ENCODE data around the gene HELQ. TPM values are rescaled to one million over a fixed set of nuclear protein-coding genes. Genes with fewer than 3 reads are reported as not detected.

The HELQ gene
- total RNA-seq, 1 donor from 2014 or later, result 15.7 TPM

DNA sequence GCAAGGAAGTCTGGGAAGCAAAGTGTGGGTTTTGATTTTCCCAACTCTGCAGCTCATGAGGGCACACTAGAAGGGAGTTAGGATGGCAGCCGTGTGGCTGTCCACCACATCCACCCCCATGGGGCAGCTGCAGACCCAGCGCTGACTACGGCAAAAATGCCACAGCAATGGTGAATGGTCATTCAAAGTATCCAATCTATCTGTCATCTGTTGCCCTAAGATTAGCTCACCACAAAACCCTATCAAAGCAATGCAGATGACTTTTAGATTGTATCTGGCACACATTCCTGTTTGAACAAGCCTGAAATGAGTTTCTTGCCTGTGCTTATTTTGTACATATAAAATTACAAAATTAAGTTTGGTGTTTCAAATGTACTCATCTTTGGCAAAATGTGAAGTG is 91.3 kb downstream of the HELQ start:
- peaks cover 14% of the 10 kb centered on the region for H3K4me1 Mint-ChIP-seq
- H3K9me3 Mint-ChIP-seq, result no peaks in the 10 kb centered on the region
- no peak overlapping the region for H3K27ac Mint-ChIP-seq (ENCODE audit: unreplicated experiment)
- no peaks in the 10 kb centered on the region for H3K27me3 Mint-ChIP-seq (ENCODE audit: low read depth)
- H3K4me3 Mint-ChIP-seq, result no peak overlapping the region
- no peaks in the 10 kb centered on the region for H3K36me3 Mint-ChIP-seq (ENCODE audit: low read depth)
- no peak for DNase-seq (ENCODE audit: low read depth, low spot score)
- TF ChIP-seq, protein P1, sequence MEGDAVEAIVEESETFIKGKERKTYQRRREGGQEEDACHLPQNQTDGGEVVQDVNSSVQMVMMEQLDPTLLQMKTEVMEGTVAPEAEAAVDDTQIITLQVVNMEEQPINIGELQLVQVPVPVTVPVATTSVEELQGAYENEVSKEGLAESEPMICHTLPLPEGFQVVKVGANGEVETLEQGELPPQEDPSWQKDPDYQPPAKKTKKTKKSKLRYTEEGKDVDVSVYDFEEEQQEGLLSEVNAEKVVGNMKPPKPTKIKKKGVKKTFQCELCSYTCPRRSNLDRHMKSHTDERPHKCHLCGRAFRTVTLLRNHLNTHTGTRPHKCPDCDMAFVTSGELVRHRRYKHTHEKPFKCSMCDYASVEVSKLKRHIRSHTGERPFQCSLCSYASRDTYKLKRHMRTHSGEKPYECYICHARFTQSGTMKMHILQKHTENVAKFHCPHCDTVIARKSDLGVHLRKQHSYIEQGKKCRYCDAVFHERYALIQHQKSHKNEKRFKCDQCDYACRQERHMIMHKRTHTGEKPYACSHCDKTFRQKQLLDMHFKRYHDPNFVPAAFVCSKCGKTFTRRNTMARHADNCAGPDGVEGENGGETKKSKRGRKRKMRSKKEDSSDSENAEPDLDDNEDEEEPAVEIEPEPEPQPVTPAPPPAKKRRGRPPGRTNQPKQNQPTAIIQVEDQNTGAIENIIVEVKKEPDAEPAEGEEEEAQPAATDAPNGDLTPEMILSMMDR (conservative IDR thresholded peaks at IDR 0.05), result no peak

DNA sequence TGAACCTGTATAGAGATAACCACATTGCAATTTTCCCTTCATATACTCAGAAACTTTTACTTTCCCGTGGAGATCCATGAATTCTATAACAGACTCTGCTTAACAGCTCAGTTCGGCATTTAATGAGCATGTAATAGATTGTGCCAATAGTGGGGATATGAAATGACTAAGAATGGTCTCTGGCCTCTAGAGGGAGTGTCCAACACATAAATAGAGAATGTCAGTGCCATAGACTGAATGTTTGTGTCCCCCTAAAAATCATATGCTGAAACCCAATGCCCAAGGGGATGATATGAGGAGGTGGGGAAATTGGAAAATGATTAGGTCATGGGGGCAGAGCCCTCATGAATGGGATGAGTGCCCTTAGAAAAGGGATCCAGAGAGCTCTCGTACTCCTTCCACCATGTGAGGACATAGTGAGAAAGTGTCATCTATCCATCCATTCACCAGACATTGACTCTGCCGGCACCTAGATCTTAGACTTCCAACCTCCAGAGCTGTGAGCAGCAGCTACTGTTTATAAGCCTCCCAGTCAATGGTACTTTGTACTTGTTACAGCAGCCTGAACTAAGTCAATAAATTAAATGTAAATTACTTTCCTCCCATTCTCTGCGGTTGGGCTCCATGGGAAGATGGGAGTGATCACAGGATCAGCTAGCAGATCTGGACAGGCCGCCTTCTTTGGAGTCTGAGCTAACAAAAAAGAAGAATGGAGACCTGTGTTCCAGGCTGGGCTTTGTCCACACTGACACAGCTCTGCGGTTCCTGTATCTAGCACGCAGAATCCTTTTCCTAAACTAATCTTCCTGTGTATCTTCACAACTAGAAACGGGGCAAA is 92.9 kb downstream of the HELQ start:
- Mint-ChIP-seq H3K9me3 (no peaks in the 10 kb centered on the region), H3K27me3 (ENCODE audit: low read depth) (no peaks in the 10 kb centered on the region), H3K4me1 (peaks cover 14% of the 10 kb centered on the region), H3K4me3 (no peak overlapping the region), H3K36me3 (ENCODE audit: low read depth) (no peaks in the 10 kb centered on the region), H3K27ac (ENCODE audit: unreplicated experiment) (no peak overlapping the region)
- TF ChIP-seq, protein P1 (conservative IDR thresholded peaks at IDR 0.05), result peak; percentile 50
- no peak for DNase-seq (ENCODE audit: low read depth, low spot score)

DNA sequence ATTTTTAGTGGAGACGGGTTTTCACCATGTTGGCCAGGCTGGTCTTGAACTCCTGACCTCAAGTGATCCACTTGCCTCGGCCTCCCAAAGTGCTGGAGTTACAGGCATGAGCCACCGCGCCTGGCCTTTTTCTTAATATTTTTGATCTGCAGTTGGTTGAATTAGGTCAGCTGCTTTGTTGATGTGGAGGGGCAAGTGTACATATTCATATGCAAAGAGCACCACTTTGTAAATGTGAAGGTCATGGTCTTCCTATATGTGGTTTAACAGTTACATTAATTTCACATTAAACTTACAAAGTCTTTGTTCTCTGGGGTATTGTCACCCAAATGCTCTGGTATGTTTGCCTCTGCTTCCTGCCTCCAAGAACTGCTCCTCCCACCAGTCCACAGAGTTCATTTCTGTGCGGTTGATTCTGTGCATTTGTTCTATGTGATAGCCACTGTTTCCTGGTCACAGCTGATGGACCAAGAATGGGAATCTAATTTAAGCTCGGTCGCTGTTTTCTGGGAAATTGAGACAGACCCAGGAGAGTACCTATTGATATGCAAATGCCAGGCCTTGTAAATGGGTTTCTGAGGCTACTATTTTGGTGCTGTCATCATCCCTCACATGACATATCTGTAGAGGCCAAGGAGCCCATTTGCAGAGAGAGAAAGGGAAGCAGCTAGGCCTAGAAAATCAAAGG is 94.1 kb downstream of the HELQ start:
- Mint-ChIP-seq H3K4me1 (peaks cover 14% of the 10 kb centered on the region), H3K4me3 (no peak overlapping the region), H3K9me3 (peaks cover under 1% of the 10 kb centered on the region), H3K36me3 (ENCODE audit: low read depth) (no peaks in the 10 kb centered on the region), H3K27ac (ENCODE audit: unreplicated experiment) (peak overlapping the region; percentile 23), H3K27me3 (ENCODE audit: low read depth) (no peaks in the 10 kb centered on the region)
- TF ChIP-seq, protein P1 (conservative IDR thresholded peaks at IDR 0.05), result no peak
- DNase-seq (ENCODE audit: low read depth, low spot score), result no peak

DNA sequence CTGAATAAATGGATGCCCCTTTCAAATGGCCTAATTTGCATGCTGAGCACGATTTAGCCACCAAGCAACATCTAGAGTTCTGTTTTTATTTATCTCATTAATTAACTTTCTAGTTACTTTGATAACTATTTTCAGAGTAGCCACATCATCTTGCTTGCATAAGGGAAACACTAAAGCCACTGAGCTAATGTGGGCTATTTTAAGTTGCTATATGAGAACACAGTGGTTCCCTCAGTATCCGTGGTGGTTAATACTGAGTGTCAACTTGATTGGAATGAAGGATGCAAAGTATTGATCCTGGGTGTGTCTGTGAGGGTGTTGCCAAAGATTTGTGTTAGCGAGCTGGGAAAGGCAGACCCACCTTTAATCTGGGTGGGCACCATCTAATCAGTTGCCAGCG is 95.6 kb downstream of the HELQ start:
- no peak for DNase-seq (ENCODE audit: low read depth, low spot score)
- H3K36me3 Mint-ChIP-seq (ENCODE audit: low read depth), result no peaks in the 10 kb centered on the region
- peaks cover 14% of the 10 kb centered on the region for H3K4me1 Mint-ChIP-seq
- no peaks in the 10 kb centered on the region for H3K27me3 Mint-ChIP-seq (ENCODE audit: low read depth)
- H3K9me3 Mint-ChIP-seq, result peaks cover 2% of the 10 kb centered on the region
- H3K27ac Mint-ChIP-seq (ENCODE audit: unreplicated experiment), result no peak overlapping the region
- TF ChIP-seq, protein P1 (conservative IDR thresholded peaks at IDR 0.05), result no peak
- H3K4me3 Mint-ChIP-seq, result no peak overlapping the region

DNA sequence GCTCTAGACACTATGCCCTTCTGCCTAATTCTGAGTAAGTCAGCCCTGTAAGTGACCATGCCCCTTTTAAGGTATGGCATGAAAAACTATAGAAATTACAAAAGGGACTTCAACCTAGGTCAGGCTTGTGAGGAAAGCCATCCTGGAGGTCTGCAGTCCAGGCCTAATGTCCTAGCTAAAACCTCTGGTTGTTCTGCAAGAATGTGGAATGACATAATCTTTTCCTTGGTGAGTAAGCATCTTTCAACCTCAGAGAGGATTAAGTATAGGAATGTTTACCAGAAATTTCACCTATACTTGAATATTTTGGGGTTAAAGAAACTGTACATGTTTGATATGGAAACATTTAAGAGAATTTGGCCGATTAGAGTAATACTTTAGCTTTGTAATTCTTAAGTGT is 97.2 kb downstream of the HELQ start:
- Mint-ChIP-seq H3K9me3 (peaks cover 6% of the 10 kb centered on the region), H3K36me3 (ENCODE audit: low read depth) (no peaks in the 10 kb centered on the region), H3K27ac (ENCODE audit: unreplicated experiment) (no peak overlapping the region), H3K4me3 (no peak overlapping the region), H3K27me3 (ENCODE audit: low read depth) (no peaks in the 10 kb centered on the region), H3K4me1 (peaks cover 14% of the 10 kb centered on the region)
- TF ChIP-seq, protein P1 (conservative IDR thresholded peaks at IDR 0.05), result no peak
- DNase-seq (ENCODE audit: low read depth, low spot score), result no peak

Other genes with a start within 250 kb of the HELQ start
- gene COQ2, start 171.0 kb downstream of the HELQ start, total RNA-seq, result 19.7 and 21.9 TPM in 2 replicates
- gene HPSE, start 121.0 kb downstream of the HELQ start, total RNA-seq, result 0.30 and 0.32 TPM in 2 replicates
- gene MRPS18C, start 235 bp upstream of the HELQ start, total RNA-seq, result 49.3 and 56.8 TPM in 2 replicates
- 25.9 and 30.9 TPM in 2 replicates for gene ABRAXAS1, start 29.3 kb upstream of the HELQ start, total RNA-seq
- gene GPAT3, start 80.3 kb upstream of the HELQ start, total RNA-seq, result not detected in 2 replicates

Measured in neural crest cell (in vitro differentiated cells).